Measurements from ENCODE around the gene CNOT6. TPM values are rescaled to one million over a fixed set of nuclear protein-coding genes. Genes with fewer than 3 reads are reported as not detected.

CNOT6 gene
- total and polyA plus RNA-seq, 2 donors (not counting 1 experiment from before 2014, with no cell fraction given), result 12.7 to 19.5 TPM

- peak overlapping the region; percentile 18 for H3K27ac ChIP-seq (ENCODE audit: insufficient read depth, low read length)
- H3K4me1 ChIP-seq (ENCODE audit: control insufficient read depth, extremely low read depth, insufficient read depth, low read length), result peaks cover 4% of the 10 kb centered on the region
- H3K9me3 ChIP-seq (ENCODE audit: control insufficient read depth, insufficient read depth, low read depth, low read length), result no peaks in the 10 kb centered on the region
- no peak overlapping the region for H3K4me2 ChIP-seq (ENCODE audit: extremely low read depth, insufficient read depth, low read length)
- H3K36me3 ChIP-seq (ENCODE audit: control insufficient read depth, insufficient read depth, low read length), result no peaks in the 10 kb centered on the region
- DNase-seq (ENCODE audit: low read depth in 2 of 2), result peak in 1 of 2 donors; percentile 2
- peaks cover 12% of the 10 kb centered on the region for H3K79me2 ChIP-seq (ENCODE audit: control insufficient read depth, insufficient read depth, low read length)
- H4K20me1 ChIP-seq (ENCODE audit: control insufficient read depth, extremely low read depth, insufficient read depth, low read length), result no peaks in the 10 kb centered on the region
- no peak overlapping the region for H2AFZ ChIP-seq (ENCODE audit: low read length)
- no peak overlapping the region for H3K9ac ChIP-seq (ENCODE audit: insufficient read depth, low read length)
- no peaks in the 10 kb centered on the region for H3K27me3 ChIP-seq (ENCODE audit: control insufficient read depth, insufficient read depth, low read length)
- TF ChIP-seq EZH2 (IDR thresholded peaks at IDR 0.05; ENCODE audit: low read length, missing control alignments) (no peak), CTCF (conservative IDR thresholded peaks at IDR 0.05 in 1 of 2, IDR thresholded peaks at IDR 0.05 in 1 of 2; ENCODE audit: low read depth in 1 of 2, low read length in 2 of 2) (no peak)
- H3K4me3 ChIP-seq (replicated peaks in 1 of 4; ENCODE audit: control extremely low read depth in 1 of 4, insufficient read depth in 1 of 4, low read depth in 3 of 4, low read length in 4 of 4), result no peak overlapping the region
Observed at GRCh38 chr5:180557217-180557809, 63.1 kb downstream of the CNOT6 start.

- H4K20me1 ChIP-seq (ENCODE audit: control insufficient read depth, extremely low read depth, insufficient read depth, low read length), result no peaks in the 10 kb centered on the region
- no peak overlapping the region for H2AFZ ChIP-seq (ENCODE audit: low read length)
- no peaks in the 10 kb centered on the region for H3K27me3 ChIP-seq (ENCODE audit: control insufficient read depth, insufficient read depth, low read length)
- no peak overlapping the region for H3K4me2 ChIP-seq (ENCODE audit: extremely low read depth, insufficient read depth, low read length)
- H3K4me1 ChIP-seq (ENCODE audit: control insufficient read depth, extremely low read depth, insufficient read depth, low read length), result peaks cover 4% of the 10 kb centered on the region
- no peak for DNase-seq (ENCODE audit: low read depth in 2 of 2)
- H3K9ac ChIP-seq (ENCODE audit: insufficient read depth, low read length), result no peak overlapping the region
- peaks cover 12% of the 10 kb centered on the region for H3K79me2 ChIP-seq (ENCODE audit: control insufficient read depth, insufficient read depth, low read length)
- TF ChIP-seq EZH2 (IDR thresholded peaks at IDR 0.05; ENCODE audit: low read length, missing control alignments) (no peak), CTCF (conservative IDR thresholded peaks at IDR 0.05 in 1 of 2, IDR thresholded peaks at IDR 0.05 in 1 of 2; ENCODE audit: low read depth in 1 of 2, low read length in 2 of 2) (no peak)
- H3K27ac ChIP-seq (ENCODE audit: insufficient read depth, low read length), result no peak overlapping the region
- no peaks in the 10 kb centered on the region for H3K9me3 ChIP-seq (ENCODE audit: control insufficient read depth, insufficient read depth, low read depth, low read length)
- H3K4me3 ChIP-seq (replicated peaks in 1 of 4; ENCODE audit: control extremely low read depth in 1 of 4, insufficient read depth in 1 of 4, low read depth in 3 of 4, low read length in 4 of 4), result no peak overlapping the region
- no peaks in the 10 kb centered on the region for H3K36me3 ChIP-seq (ENCODE audit: control insufficient read depth, insufficient read depth, low read length)
Observed at GRCh38 chr5:180558232-180558631, 64.1 kb downstream of the CNOT6 start.

GRCh38 chr5:180563994-180564393, 69.8 kb downstream of the CNOT6 start:
- no peak overlapping the region for H3K9ac ChIP-seq (ENCODE audit: insufficient read depth, low read length)
- no peak overlapping the region for H2AFZ ChIP-seq (ENCODE audit: low read length)
- no peaks in the 10 kb centered on the region for H3K4me1 ChIP-seq (ENCODE audit: control insufficient read depth, extremely low read depth, insufficient read depth, low read length)
- H3K4me3 ChIP-seq (replicated peaks in 1 of 4; ENCODE audit: control extremely low read depth in 1 of 4, insufficient read depth in 1 of 4, low read depth in 3 of 4, low read length in 4 of 4), result no peak overlapping the region
- peaks cover 2% of the 10 kb centered on the region for H3K36me3 ChIP-seq (ENCODE audit: control insufficient read depth, insufficient read depth, low read length)
- no peaks in the 10 kb centered on the region for H4K20me1 ChIP-seq (ENCODE audit: control insufficient read depth, extremely low read depth, insufficient read depth, low read length)
- no peak overlapping the region for H3K4me2 ChIP-seq (ENCODE audit: extremely low read depth, insufficient read depth, low read length)
- DNase-seq (ENCODE audit: low read depth in 2 of 2), result no peak
- no peaks in the 10 kb centered on the region for H3K9me3 ChIP-seq (ENCODE audit: control insufficient read depth, insufficient read depth, low read depth, low read length)
- no peak overlapping the region for H3K27ac ChIP-seq (ENCODE audit: insufficient read depth, low read length)
- TF ChIP-seq CTCF (conservative IDR thresholded peaks at IDR 0.05 in 1 of 2, IDR thresholded peaks at IDR 0.05 in 1 of 2; ENCODE audit: low read depth in 1 of 2, low read length in 2 of 2) (no peak), EZH2 (IDR thresholded peaks at IDR 0.05; ENCODE audit: low read length, missing control alignments) (no peak)
- H3K79me2 ChIP-seq (ENCODE audit: control insufficient read depth, insufficient read depth, low read length), result peaks cover 7% of the 10 kb centered on the region
- no peaks in the 10 kb centered on the region for H3K27me3 ChIP-seq (ENCODE audit: control insufficient read depth, insufficient read depth, low read length)

Data from fibroblast of lung (primary cell).